Stomach (tissue), 9 donors: ENCODE data around the gene DNM3. TPM values are rescaled to one million over a fixed set of nuclear protein-coding genes. Genes with fewer than 3 reads are reported as not detected.

Source experiments
- DNase-seq, 2 donors: peaks; one replicate each; pipeline versions ENCODE4 v3.0.0 to v3.0.0-alpha.2; 2013 to 2019
- H3K27ac ChIP-seq, 5 donors: fragments of 200-600 bp in 4 of 5; sonication (generic) in 4 of 5; one replicate each; pipeline ENCODE4 v1.5.1; 2013 to 2019; ENCODE audit warnings: mild to moderate bottlenecking in 1 of 5, moderate library complexity in 1 of 5
- H3K27me3 ChIP-seq, 3 donors: fragments of 200-600 bp; sonication (generic); one replicate each; pipeline ENCODE4 v1.5.1; 2017 to 2019; ENCODE audit warnings: mixed run types in 1 of 3
- H3K36me3 ChIP-seq, 4 donors: fragments of 200-600 bp; sonication (generic); 1 replicate in 3 of 4; 2 replicates in 1 of 4; pipeline ENCODE4 v1.5.1; 2016 to 2019
- H3K4me1 ChIP-seq, 4 donors: fragments of 200-600 bp; sonication (generic); one replicate each; pipeline ENCODE4 v1.5.1; 2016 to 2019
- H3K4me3 ChIP-seq, 4 donors: fragments of 200-600 bp; sonication (generic) in 3 of 4; one replicate each; pipeline ENCODE4 v1.5.1; 2016 to 2019; ENCODE audit warnings: mild to moderate bottlenecking in 1 of 4
- H3K9me3 ChIP-seq, 4 donors: fragments of 200-600 bp; sonication (generic); one replicate each; pipeline ENCODE4 v1.5.1; 2016 to 2019
- CTCF ChIP-seq, 7 experiments: fragments of 450-650 bp in 4 of 7; fragments of 200-600 bp in 3 of 7; sonication (generic) in 3 of 7; IDR thresholded peaks; one replicate each; pipeline ENCODE4 v1.5.1; 2016 to 2019; ENCODE audit warnings: antibody characterized with exemption in 7 of 7, control low read depth in 2 of 7, mild to moderate bottlenecking in 1 of 7
- EP300 ChIP-seq: sonication (generic); formaldehyde crosslinking; IDR thresholded peaks from one replicate; pipeline ENCODE4 v1.6.1; 2017; ENCODE audit warnings: antibody characterized with exemption
- POLR2A ChIP-seq, 4 donors: fragments of 450-650 bp; IDR thresholded peaks; one replicate each; pipeline ENCODE4 v1.6.1; 2016; ENCODE audit warnings: antibody characterized with exemption in 4 of 4, control low read depth in 2 of 4, mild to moderate bottlenecking in 1 of 4, moderate library complexity in 1 of 4
- POLR2AphosphoS5 ChIP-seq, 3 donors: sonication (generic); formaldehyde crosslinking; IDR thresholded peaks; one replicate each; pipeline ENCODE4 v1.6.1; 2016; ENCODE audit warnings: antibody characterized with exemption in 3 of 3
- WGBS, 5 donors: extraction: QIAGEN DNeasy Blood & Tissue Kit in 3 of 5; methylation state at CpG; one replicate each; pipeline versions ENCODE4 v1.1.5 to v1.1.7; 2013 to 2018; 5-methylcytosine and 5-hydroxymethylcytosine counted together
- intact Hi-C: fragments of 100-400 bp; cut with DNase I; formaldehyde crosslinking; loops from one replicate; pipeline ENCODE4 v1.15.1; 2023; ENCODE audit warnings: low total_unique reads
- polyA plus RNA-seq, 3 donors: library from polyadenylated mRNA; stranded (reverse); fragments of 200-250 nt; gene quantifications; one replicate each; pipeline ENCODE4 v1.2.3, GENCODE V29; 2013
- small RNA-seq, 4 donors: library from RNA; depleted of rRNA; stranded (forward); fragments of <200 nt; gene quantifications; one replicate each; pipeline ENCODE3, GENCODE V24; 2016
- total RNA-seq, 5 donors: library from RNA; depleted of rRNA; stranded (reverse); fragments of >200 nt; gene quantifications; one replicate each; pipeline versions ENCODE4 v1.1.0 to v1.2.3, GENCODE V29; 2014 to 2016
- donor health status: healthy with polysubstance abuse.
- donor health status: Bipolar disorder and iron deficiency.
- donor health status: healthy.

Gene DNM3
- total and polyA plus RNA-seq, 8 donors: 0.58 to 13.8 (median 2.2) TPM

GRCh38 chr1:172460887-172461315 is 619.6 kb downstream of the DNM3 start:
- WGBS, 5 donors: 65 to 79% (median 73%) methylated on average over 1 of the region's 1 CpG
- intact Hi-C loops: no loop called here
- Histone ChIP-seq H3K27ac (no peak overlapping the region), H3K4me1 (no peaks in the 10 kb centered on the region), H3K36me3 (no peaks in the 10 kb centered on the region), H3K9me3 (no peaks in the 10 kb centered on the region), H3K27me3 (no peaks in the 10 kb centered on the region), H3K4me3 (no peak overlapping the region)
- DNase-seq: no peak
- TF ChIP-seq EP300 (no peak), CTCF (IDR thresholded peaks at IDR 0.05) (no peak), POLR2AphosphoS5 (IDR thresholded peaks at IDR 0.05) (no peak), POLR2A (IDR thresholded peaks at IDR 0.05) (no peak)

Small RNAs within 50 kb of the gene (small RNA-seq; reads per million reads assigned to genes)
- gene MIR199A2 (0.34 to 1.7 (median 1.3) reads per million in 4 donors), gene RNU6-157P (0 reads per million in 4 donors)

Other genes starting within 250 kb of the DNM3 start
- gene MYOCOS, start 219.3 kb upstream of the DNM3 start, total RNA-seq: not detected
- not detected for gene MYOCOS, start 219.3 kb upstream of the DNM3 start, polyA plus RNA-seq
- gene MYOC, start 188.8 kb upstream of the DNM3 start, total RNA-seq: 10 to 100 TPM in 2 of 5 donors, 1 to 10 TPM in 1, under 1 TPM in 1, not detected in 1; 0.37 to 83.9 (median 11.5) TPM
- gene MYOC, start 188.8 kb upstream of the DNM3 start, polyA plus RNA-seq: 1 to 10 TPM in 1 of 3 donors, under 1 TPM in 2; 0.25 to 2.9 (median 0.92) TPM
- gene VAMP4, start 99.4 kb upstream of the DNM3 start, total RNA-seq: 10 to 100 TPM in 1 of 5 donors, 1 to 10 TPM in 4; 3.5 to 23.7 (median 7.5) TPM
- 1 to 10 TPM; 6.1 to 9.3 (median 6.9) TPM for gene VAMP4, start 99.4 kb upstream of the DNM3 start, polyA plus RNA-seq
- 100 to 1,000 TPM in 1 of 5 donors, 10 to 100 TPM in 2, 1 to 10 TPM in 2; 1.8 to 101 (median 15.8) TPM for gene METTL13, start 59.8 kb upstream of the DNM3 start, total RNA-seq
- 10 to 100 TPM; 11.1 to 15.8 (median 13.0) TPM for gene METTL13, start 59.8 kb upstream of the DNM3 start, polyA plus RNA-seq